ENCODE results near the gene RAB4B.
A peak's percentile ranks its signal among the peaks of the same experiment; 100 is the strongest.
"Not testable (repeated sequence)": the region's sequence is repeated elsewhere in the genome, so short reads cannot be mapped to it uniquely, and the experiment has no call there.

The RAB4B gene, protein sequence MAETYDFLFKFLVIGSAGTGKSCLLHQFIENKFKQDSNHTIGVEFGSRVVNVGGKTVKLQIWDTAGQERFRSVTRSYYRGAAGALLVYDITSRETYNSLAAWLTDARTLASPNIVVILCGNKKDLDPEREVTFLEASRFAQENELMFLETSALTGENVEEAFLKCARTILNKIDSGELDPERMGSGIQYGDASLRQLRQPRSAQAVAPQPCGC

DNA sequence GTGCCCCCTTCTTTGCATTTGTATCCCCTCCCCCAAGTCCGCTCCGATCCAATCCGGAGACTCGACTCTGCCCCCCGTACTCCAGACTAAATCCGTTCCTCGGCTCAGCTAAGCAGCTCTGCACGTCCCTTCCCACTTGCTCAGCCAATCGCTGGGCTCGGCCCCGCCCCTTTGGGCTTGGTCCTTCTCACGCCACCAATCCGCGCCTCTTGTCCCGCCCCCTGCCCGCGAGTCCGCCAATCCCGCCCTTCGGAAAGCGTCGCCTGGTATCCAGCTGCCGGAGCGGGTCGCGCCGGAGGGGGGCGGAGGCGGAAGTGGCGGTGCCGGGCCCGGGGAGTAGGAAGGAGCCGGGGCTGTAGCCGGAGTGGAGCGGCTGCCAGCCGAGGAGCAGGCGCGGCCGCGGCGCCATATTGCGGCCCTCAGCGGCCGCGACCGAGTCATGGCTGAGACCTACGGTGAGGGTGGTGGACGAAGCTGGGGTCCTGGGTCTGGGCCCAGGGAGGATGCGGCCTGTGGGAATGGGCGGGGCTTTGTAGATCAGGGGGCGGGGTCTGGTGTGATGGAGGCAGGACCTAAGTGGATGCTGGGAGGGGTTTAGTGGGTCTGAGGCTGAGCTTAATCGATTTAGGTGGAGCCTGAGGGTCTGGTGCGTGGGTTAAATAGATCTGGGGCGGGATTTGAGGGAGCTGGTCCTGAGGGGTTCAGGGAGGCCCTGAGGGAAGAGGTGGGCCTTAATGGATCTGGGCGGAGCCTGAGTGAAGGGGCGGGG is at the start of gene RAB4B:
TSS of gene RAB4B (plus strand) at position 311 of the 769 bp plus-strand sequence. CDS start at position 440, 129 bp downstream.
- H3K27ac ChIP-seq (ENCODE audit: low read depth in 2 of 2, low read length in 2 of 2), result peak within 1 kb of the TSS; percentile 99 to 100
- H3K27me3 ChIP-seq (ENCODE audit: control insufficient read depth in 2 of 2, insufficient read depth in 2 of 2, low read length in 2 of 2), result no peaks in the 10 kb centered on the region
- peaks cover 11 to 15% of the 10 kb centered on the region in 2 donors for H3K4me1 ChIP-seq (ENCODE audit: control insufficient read depth in 2 of 2, insufficient read depth in 2 of 2, low read length in 2 of 2)
- H3K9ac ChIP-seq (ENCODE audit: low read depth in 1 of 2, low read length in 2 of 2), result peak within 1 kb of the TSS; percentile 91 to 98
- H3K36me3 ChIP-seq (ENCODE audit: control insufficient read depth in 2 of 2, insufficient read depth in 2 of 2, low read length in 2 of 2), result peaks cover 0 to 5% of the 10 kb centered on the region in 2 donors
- no peaks in the 10 kb centered on the region for H3K9me3 ChIP-seq (ENCODE audit: control insufficient read depth in 2 of 2, low read length in 2 of 2)
- H3K4me3 ChIP-seq (ENCODE audit: low read length in 2 of 2), result peak within 1 kb of the TSS; percentile 97 to 98

DNA sequence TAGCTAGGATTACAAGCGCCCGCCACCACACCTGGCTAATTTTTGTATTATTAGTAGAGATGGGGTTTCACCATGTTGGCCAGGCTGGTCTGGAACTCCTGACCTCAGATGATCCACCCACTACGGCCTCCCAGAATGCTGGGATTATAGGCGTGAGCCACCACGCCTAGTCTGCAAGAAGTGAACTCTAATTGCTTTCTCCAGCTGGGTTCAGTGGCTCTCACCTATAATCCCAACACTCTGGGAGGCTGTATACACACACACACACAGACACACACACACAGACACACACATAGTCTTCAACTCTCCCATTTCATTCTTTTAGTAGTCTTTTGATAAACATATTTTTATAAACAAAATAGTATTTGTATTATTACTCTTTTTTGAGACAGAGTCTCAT is 48.0 kb upstream of the RAB4B start:
- not testable (repeated sequence) for H3K27ac ChIP-seq (ENCODE audit: low read depth in 2 of 2, low read length in 2 of 2); H3K4me3 ChIP-seq (ENCODE audit: low read length in 2 of 2); H3K9me3 ChIP-seq (ENCODE audit: control insufficient read depth in 2 of 2, low read length in 2 of 2); H3K27me3 ChIP-seq (ENCODE audit: control insufficient read depth in 2 of 2, insufficient read depth in 2 of 2, low read length in 2 of 2); H3K9ac ChIP-seq (ENCODE audit: low read depth in 1 of 2, low read length in 2 of 2); H3K4me1 ChIP-seq (ENCODE audit: control insufficient read depth in 2 of 2, insufficient read depth in 2 of 2, low read length in 2 of 2)
- H3K36me3 ChIP-seq (ENCODE audit: control insufficient read depth in 2 of 2, insufficient read depth in 2 of 2, low read length in 2 of 2), result peaks cover 47 to 59% of the 10 kb centered on the region in 2 donors

DNA sequence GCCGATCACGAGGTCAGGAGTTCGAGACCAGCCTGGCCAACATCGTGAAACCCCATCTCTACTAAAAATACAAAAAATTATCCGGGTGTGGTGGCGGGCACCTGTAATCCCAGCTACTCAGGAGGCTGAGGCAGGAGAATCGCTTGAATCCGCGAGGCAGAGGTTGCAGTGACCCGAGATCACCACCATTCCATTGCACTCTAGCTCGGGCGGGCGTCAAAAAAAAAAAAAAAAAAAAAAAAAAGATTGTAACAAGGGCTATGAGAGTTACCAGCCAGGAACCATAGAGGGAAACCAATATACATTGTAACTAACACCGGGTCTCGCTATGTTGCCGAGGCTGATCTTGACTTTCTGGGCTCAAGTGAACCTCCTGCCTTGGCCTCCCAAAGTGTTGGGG is 45.7 kb upstream of the RAB4B start:
- peaks cover 35 to 60% of the 10 kb centered on the region in 2 donors for H3K36me3 ChIP-seq (ENCODE audit: control insufficient read depth in 2 of 2, insufficient read depth in 2 of 2, low read length in 2 of 2)
- not testable (repeated sequence) for H3K9me3 ChIP-seq (ENCODE audit: control insufficient read depth in 2 of 2, low read length in 2 of 2); H3K4me1 ChIP-seq (ENCODE audit: control insufficient read depth in 2 of 2, insufficient read depth in 2 of 2, low read length in 2 of 2); H3K27ac ChIP-seq (ENCODE audit: low read depth in 2 of 2, low read length in 2 of 2); H3K4me3 ChIP-seq (ENCODE audit: low read length in 2 of 2); H3K27me3 ChIP-seq (ENCODE audit: control insufficient read depth in 2 of 2, insufficient read depth in 2 of 2, low read length in 2 of 2); H3K9ac ChIP-seq (ENCODE audit: low read depth in 1 of 2, low read length in 2 of 2)

DNA sequence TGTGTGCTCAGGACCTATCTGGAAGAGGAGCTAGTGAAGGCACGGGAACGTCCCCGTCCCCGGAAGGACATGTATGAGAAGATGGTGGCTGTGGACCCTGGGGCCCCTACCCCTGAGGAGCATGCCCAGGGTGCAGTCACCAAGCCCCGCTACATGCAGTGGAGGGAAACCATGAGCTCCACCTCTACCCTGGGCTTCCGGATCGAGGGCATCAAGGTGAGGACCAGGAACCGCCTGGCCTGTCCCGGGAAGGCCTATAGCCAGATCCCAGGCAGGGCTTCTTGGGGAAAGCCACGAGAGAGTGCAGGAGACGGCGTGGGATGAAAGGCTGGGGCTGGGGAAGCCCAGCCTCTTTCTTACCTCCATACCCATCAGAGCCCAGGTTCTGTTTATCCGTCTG is 44.9 kb upstream of the RAB4B start:
- peaks cover 40 to 57% of the 10 kb centered on the region in 2 donors for H3K36me3 ChIP-seq (ENCODE audit: control insufficient read depth in 2 of 2, insufficient read depth in 2 of 2, low read length in 2 of 2)

DNA sequence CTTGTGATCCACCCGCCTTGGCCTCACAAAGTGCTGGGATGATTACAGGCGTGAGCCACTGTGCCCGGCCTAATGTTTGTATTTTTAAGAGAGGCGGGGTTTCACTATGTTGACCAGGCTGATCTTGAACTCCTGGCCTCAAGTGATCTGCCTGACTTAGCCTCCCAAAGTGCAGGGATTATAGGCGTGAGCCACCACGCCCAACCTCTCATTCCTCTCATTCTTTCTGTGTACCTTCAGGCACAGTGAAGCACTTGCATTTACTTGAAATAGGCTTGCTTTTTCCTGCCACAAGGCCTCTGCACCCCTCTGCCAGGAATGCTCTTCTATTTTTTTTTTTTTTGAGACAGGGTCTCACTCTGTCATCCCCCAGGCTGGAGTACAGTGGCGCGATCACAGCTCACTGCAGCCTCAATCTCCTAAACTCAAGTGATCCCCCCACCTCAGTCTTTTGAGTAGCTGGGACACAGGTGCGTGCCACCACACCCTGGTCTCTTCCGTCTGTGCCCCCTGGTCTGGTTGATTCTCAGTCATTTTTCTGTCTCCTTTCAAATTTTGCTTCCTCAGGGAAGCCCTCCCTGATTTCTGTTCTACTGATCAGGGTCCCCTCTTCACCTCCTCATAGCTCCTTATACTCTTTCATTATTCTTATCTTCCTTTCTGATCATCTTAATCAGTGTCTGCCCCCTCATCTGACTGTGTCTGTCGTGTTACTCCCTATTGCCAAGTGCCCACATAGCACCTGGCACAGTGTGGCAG is 42.9 kb upstream of the RAB4B start:
- Histone ChIP-seq H3K4me3 (ENCODE audit: low read length in 2 of 2) (no peak overlapping the region), H3K9ac (ENCODE audit: low read depth in 1 of 2, low read length in 2 of 2) (peak overlapping the region in 1 of 2 donors; percentile 38), H3K36me3 (ENCODE audit: control insufficient read depth in 2 of 2, insufficient read depth in 2 of 2, low read length in 2 of 2) (peaks cover 38 to 69% of the 10 kb centered on the region in 2 donors), H3K27me3 (ENCODE audit: control insufficient read depth in 2 of 2, insufficient read depth in 2 of 2, low read length in 2 of 2) (no peaks in the 10 kb centered on the region), H3K9me3 (ENCODE audit: control insufficient read depth in 2 of 2, low read length in 2 of 2) (no peaks in the 10 kb centered on the region), H3K27ac (ENCODE audit: low read depth in 2 of 2, low read length in 2 of 2) (peak overlapping the region; percentile 59 to 77), H3K4me1 (ENCODE audit: control insufficient read depth in 2 of 2, insufficient read depth in 2 of 2, low read length in 2 of 2) (peaks cover 4 to 5% of the 10 kb centered on the region in 2 donors)

More for the DNA sequence above, 44.9 kb upstream of the RAB4B start:
- Histone ChIP-seq H3K27ac (ENCODE audit: low read depth in 2 of 2, low read length in 2 of 2) (no peak overlapping the region), H3K9me3 (ENCODE audit: control insufficient read depth in 2 of 2, low read length in 2 of 2) (no peaks in the 10 kb centered on the region), H3K4me1 (ENCODE audit: control insufficient read depth in 2 of 2, insufficient read depth in 2 of 2, low read length in 2 of 2) (peaks cover 2 to 5% of the 10 kb centered on the region in 2 donors), H3K9ac (ENCODE audit: low read depth in 1 of 2, low read length in 2 of 2) (no peak overlapping the region), H3K4me3 (ENCODE audit: low read length in 2 of 2) (no peak overlapping the region), H3K27me3 (ENCODE audit: control insufficient read depth in 2 of 2, insufficient read depth in 2 of 2, low read length in 2 of 2) (no peaks in the 10 kb centered on the region)

DNA sequence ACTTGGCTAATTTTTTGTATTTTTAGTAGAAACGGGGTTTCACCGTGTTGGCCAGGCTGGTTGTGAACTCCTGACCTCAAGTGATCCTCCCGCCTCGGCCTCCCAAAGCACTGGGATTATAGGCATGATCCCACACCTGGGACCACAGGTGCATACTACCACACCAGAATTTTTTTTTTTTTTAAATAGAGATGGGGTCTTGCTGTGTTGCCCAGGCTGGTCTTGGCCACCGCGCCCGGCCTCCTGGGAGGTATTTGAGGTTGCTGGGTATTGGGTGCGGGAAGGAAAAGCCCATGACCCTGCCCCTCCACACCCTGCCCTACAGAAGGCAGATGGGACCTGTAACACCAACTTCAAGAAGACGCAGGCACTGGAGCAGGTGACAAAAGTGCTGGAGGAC is 41.4 kb upstream of the RAB4B start:
- Histone ChIP-seq H3K27ac (ENCODE audit: low read depth in 2 of 2, low read length in 2 of 2) (peak overlapping the region in 1 of 2 donors; percentile 38), H3K4me3 (ENCODE audit: low read length in 2 of 2) (peak overlapping the region in 1 of 2 donors; percentile 7), H3K9me3 (ENCODE audit: control insufficient read depth in 2 of 2, low read length in 2 of 2) (no peaks in the 10 kb centered on the region), H3K4me1 (ENCODE audit: control insufficient read depth in 2 of 2, insufficient read depth in 2 of 2, low read length in 2 of 2) (peaks cover 4 to 5% of the 10 kb centered on the region in 2 donors), H3K36me3 (ENCODE audit: control insufficient read depth in 2 of 2, insufficient read depth in 2 of 2, low read length in 2 of 2) (peaks cover 29 to 60% of the 10 kb centered on the region in 2 donors), H3K27me3 (ENCODE audit: control insufficient read depth in 2 of 2, insufficient read depth in 2 of 2, low read length in 2 of 2) (no peaks in the 10 kb centered on the region), H3K9ac (ENCODE audit: low read depth in 1 of 2, low read length in 2 of 2) (no peak overlapping the region)

DNA sequence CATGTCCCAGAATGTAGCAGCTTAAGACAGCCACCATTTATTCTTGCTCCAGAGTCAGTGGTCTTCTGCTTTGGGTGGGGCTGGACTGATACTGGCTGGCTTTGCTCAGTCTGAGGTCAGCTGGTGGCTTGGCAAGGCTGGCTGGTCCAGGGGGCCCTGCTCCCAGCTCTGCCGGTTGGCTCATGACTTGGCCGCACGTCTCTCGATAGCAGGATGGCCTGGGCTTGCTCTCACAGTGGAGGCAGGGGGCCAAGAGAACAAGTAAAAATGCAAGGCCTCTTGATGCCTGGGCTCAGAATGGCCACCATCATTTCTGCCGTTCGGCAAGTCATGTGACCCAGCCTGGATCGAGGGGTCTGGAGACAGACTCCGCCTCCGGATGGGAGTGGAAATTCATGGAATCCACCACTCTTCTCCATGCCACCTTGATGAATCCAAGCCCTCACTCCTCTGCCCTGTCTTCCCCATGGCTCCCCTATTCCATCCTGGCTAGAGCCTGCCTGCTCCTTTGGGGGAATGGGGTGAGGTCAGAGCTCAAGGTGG is 40.9 kb upstream of the RAB4B start:
- Histone ChIP-seq H3K36me3 (ENCODE audit: control insufficient read depth in 2 of 2, insufficient read depth in 2 of 2, low read length in 2 of 2) (peaks cover 29 to 60% of the 10 kb centered on the region in 2 donors), H3K27ac (ENCODE audit: low read depth in 2 of 2, low read length in 2 of 2) (peak overlapping the region in 1 of 2 donors; percentile 32), H3K9me3 (ENCODE audit: control insufficient read depth in 2 of 2, low read length in 2 of 2) (no peaks in the 10 kb centered on the region), H3K27me3 (ENCODE audit: control insufficient read depth in 2 of 2, insufficient read depth in 2 of 2, low read length in 2 of 2) (no peaks in the 10 kb centered on the region), H3K4me1 (ENCODE audit: control insufficient read depth in 2 of 2, insufficient read depth in 2 of 2, low read length in 2 of 2) (peaks cover 4 to 5% of the 10 kb centered on the region in 2 donors), H3K9ac (ENCODE audit: low read depth in 1 of 2, low read length in 2 of 2) (no peak overlapping the region), H3K4me3 (ENCODE audit: low read length in 2 of 2) (peak overlapping the region in 1 of 2 donors; percentile 7)

DNA sequence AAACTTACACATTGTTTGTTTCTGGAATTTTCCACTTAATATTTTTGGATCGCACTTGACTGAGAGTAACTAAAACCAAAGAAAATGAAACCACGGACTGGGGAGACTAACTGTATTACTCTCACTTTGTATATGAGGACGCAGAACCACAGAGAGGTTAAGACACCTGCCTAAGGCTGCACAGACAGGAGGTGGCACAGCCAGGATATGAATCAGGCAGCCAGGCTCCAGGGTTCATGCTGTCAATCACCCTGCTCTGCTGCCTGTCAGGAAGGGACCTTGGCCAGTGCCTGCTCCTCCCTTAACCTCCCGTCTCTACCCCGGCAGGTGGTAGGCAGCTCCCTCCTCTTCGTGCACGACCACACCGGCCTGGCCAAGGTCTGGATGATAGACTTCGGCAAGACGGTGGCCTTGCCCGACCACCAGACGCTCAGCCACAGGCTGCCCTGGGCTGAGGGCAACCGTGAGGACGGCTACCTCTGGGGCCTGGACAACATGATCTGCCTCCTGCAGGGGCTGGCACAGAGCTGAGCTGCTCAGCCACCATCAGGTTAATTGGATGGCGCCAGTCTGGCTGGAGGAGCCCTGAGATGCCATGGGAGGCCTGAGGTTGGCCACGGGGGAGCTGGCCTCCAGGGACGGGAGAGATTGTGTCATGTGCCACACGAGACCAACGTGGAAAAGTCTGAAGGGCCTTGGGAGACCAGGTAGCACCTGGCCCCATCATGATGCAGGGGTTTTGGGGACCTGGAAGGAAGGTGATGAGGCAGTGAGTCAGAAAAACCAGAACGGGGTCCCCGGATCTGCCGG is 38.8 kb upstream of the RAB4B start:
- H3K9ac ChIP-seq (ENCODE audit: low read depth in 1 of 2, low read length in 2 of 2), result no peak overlapping the region
- no peak overlapping the region for H3K27ac ChIP-seq (ENCODE audit: low read depth in 2 of 2, low read length in 2 of 2)
- H3K27me3 ChIP-seq (ENCODE audit: control insufficient read depth in 2 of 2, insufficient read depth in 2 of 2, low read length in 2 of 2), result no peaks in the 10 kb centered on the region

DNA sequence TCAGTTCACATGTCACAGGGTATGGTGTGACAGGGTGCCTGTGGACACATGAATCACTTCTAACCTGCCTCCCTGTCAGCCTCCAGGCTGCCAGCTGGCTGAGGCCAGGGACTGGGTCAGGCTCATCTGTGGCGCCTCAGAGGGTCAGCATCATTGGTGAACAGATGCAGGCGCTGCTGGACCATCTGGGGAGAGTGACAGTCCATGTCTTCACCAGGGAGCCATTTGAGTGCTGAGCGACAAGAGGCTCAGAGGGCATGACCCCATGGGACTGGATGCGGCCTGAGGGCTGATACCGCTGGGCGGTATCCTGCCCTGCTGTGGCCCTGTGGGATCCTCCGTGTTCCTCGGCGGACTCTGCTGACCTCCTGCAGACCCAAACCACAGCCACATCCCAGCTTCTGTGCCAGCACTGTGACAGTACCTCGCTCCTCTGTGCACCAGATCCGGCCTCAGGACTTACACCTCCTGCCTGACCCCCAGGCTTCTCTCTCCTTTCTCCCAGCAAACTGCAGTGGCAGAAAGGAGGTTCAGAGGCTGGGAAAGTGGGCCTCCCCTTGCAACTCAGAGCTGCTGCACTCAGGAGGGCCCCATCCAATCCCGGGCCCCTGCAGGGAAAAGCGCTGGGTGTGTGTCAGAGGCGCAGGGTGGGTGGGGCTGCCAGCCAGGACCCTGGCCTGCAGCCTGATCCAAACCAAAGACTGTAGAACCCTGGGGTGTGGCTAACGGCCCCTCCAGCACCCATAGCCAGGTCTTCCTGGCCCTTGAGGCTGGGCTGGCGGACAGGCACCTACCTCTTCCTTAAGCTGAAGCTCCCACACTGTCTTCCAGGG is 38.0 kb upstream of the RAB4B start:
- H3K27me3 ChIP-seq (ENCODE audit: control insufficient read depth in 2 of 2, insufficient read depth in 2 of 2, low read length in 2 of 2), result no peaks in the 10 kb centered on the region
- peaks cover 4 to 5% of the 10 kb centered on the region in 2 donors for H3K4me1 ChIP-seq (ENCODE audit: control insufficient read depth in 2 of 2, insufficient read depth in 2 of 2, low read length in 2 of 2)
- no peak overlapping the region for H3K4me3 ChIP-seq (ENCODE audit: low read length in 2 of 2)
- H3K36me3 ChIP-seq (ENCODE audit: control insufficient read depth in 2 of 2, insufficient read depth in 2 of 2, low read length in 2 of 2), result peaks cover 13 to 40% of the 10 kb centered on the region in 2 donors
- no peak overlapping the region for H3K9ac ChIP-seq (ENCODE audit: low read depth in 1 of 2, low read length in 2 of 2)
- peak overlapping the region; percentile 1 to 23 for H3K27ac ChIP-seq (ENCODE audit: low read depth in 2 of 2, low read length in 2 of 2)
- no peaks in the 10 kb centered on the region for H3K9me3 ChIP-seq (ENCODE audit: control insufficient read depth in 2 of 2, low read length in 2 of 2)

More for the DNA sequence above, 38.8 kb upstream of the RAB4B start:
- H3K4me1 ChIP-seq (ENCODE audit: control insufficient read depth in 2 of 2, insufficient read depth in 2 of 2, low read length in 2 of 2), result peaks cover 4 to 5% of the 10 kb centered on the region in 2 donors
- H3K9me3 ChIP-seq (ENCODE audit: control insufficient read depth in 2 of 2, low read length in 2 of 2), result no peaks in the 10 kb centered on the region
- peaks cover 13 to 45% of the 10 kb centered on the region in 2 donors for H3K36me3 ChIP-seq (ENCODE audit: control insufficient read depth in 2 of 2, insufficient read depth in 2 of 2, low read length in 2 of 2)
- H3K4me3 ChIP-seq (ENCODE audit: low read length in 2 of 2), result no peak overlapping the region
